HS-5 (cell line): ENCODE measurements around the gene SWT1.
"Not testable (repeated sequence)": the region's sequence is repeated elsewhere in the genome, so short reads cannot be mapped to it uniquely, and the experiment has no call there.

Source experiments
- DNase-seq: peaks from one replicate; pipeline ENCODE4 v3.0.0-alpha.2; 2012; ENCODE audit warnings: low read depth

Gene SWT1

GRCh38 chr1:185321653-185322221, 164.8 kb downstream of the SWT1 start:
- DNase-seq = not testable (repeated sequence)

GRCh38 chr1:185322636-185323035, 165.7 kb downstream of the SWT1 start:
- DNase-seq = no peak

- DNase-seq = no peak
Observed at GRCh38 chr1:185324118-185324517, 167.2 kb downstream of the SWT1 start.

- DNase-seq = no peak
Observed at GRCh38 chr1:185325413-185325812, 168.4 kb downstream of the SWT1 start.

GRCh38 chr1:185328255-185328654, 171.3 kb downstream of the SWT1 start:
- no peak for DNase-seq

GRCh38 chr1:185334182-185334581, 177.2 kb downstream of the SWT1 start:
- DNase-seq = no peak

GRCh38 chr1:185337246-185337645, 180.3 kb downstream of the SWT1 start:
- no peak for DNase-seq

- no peak for DNase-seq
Observed at GRCh38 chr1:185338719-185339622, 182.0 kb downstream of the SWT1 start.

- DNase-seq = no peak
Observed at GRCh38 chr1:185341196-185341781, 184.3 kb downstream of the SWT1 start.
